Uterus (tissue), 4 donors: Measurements from ENCODE around the gene RAD52. TPM values are rescaled to one million over a fixed set of nuclear protein-coding genes. Genes with fewer than 3 reads are reported as not detected.

Experiments used
- DNase-seq, 2 donors: peaks; one replicate each; pipeline ENCODE4 v3.0.0-alpha.2; 2019 to 2020
- H3K27ac ChIP-seq, 2 donors: fragments of 200-600 bp; sonication (generic); 1 replicate in 1 of 2; 2 replicates in 1 of 2; pipeline ENCODE4 v1.5.1; 2016 to 2018
- H3K27me3 ChIP-seq, 2 donors: fragments of 200-600 bp; sonication (generic); one replicate each; pipeline ENCODE4 v1.5.1; 2018 to 2019; ENCODE audit warnings: control low read depth in 1 of 2
- H3K36me3 ChIP-seq, 2 donors: fragments of 200-600 bp; sonication (generic); one replicate each; pipeline ENCODE4 v1.5.1; 2019; ENCODE audit warnings: control low read depth in 1 of 2
- H3K4me1 ChIP-seq, 2 donors: fragments of 200-600 bp; sonication (generic); one replicate each; pipeline ENCODE4 v1.5.1; 2018 to 2019; ENCODE audit warnings: control low read depth in 1 of 2
- H3K4me3 ChIP-seq, 2 donors: fragments of 200-600 bp; sonication (generic); 1 replicate in 1 of 2; 2 replicates in 1 of 2; pipeline ENCODE4 v1.5.1; 2018 to 2019; ENCODE audit warnings: mild to moderate bottlenecking in 1 of 2
- H3K9me3 ChIP-seq, 2 donors: fragments of 200-600 bp; sonication (generic); one replicate each; pipeline ENCODE4 v1.5.1; 2019; ENCODE audit warnings: control low read depth in 1 of 2
- POLR2A ChIP-seq, 2 donors: fragments of 450-650 bp; IDR thresholded peaks; one replicate each; pipeline ENCODE4 v1.6.1; 2016; ENCODE audit warnings: antibody characterized with exemption in 2 of 2, mild to moderate bottlenecking in 1 of 2, moderate library complexity in 1 of 2
- intact Hi-C: fragments of 100-400 bp; cut with DNase I; formaldehyde crosslinking; loops from one replicate; pipeline ENCODE4 v1.15.1; 2023; ENCODE audit warnings: low total_unique reads
- total RNA-seq, 4 donors: library from RNA; depleted of rRNA in 3 of 4; stranded (reverse); fragments of >200 nt in 3 of 4; gene quantifications; one replicate each; pipeline versions ENCODE4 v1.1.0 to v1.2.4, GENCODE V29; 2014 to 2023
- TF ChIP-seq, protein P1 (sequence below), 4 experiments: fragments of 200-600 bp in 2 of 4; fragments of 450-650 bp in 2 of 4; sonication (generic) in 2 of 4; IDR thresholded peaks; one replicate each; pipeline ENCODE4 v1.5.1; 2016 to 2019; ENCODE audit warnings: antibody characterized with exemption in 4 of 4, mild to moderate bottlenecking in 2 of 4, moderate library complexity in 1 of 4
- donor health status: DM: yes; HTN: yes; CAD: no.

Gene RAD52
- total RNA-seq, 4 donors from 2014 or later = 2.4 to 47.4 (median 25.7) TPM

DNA sequence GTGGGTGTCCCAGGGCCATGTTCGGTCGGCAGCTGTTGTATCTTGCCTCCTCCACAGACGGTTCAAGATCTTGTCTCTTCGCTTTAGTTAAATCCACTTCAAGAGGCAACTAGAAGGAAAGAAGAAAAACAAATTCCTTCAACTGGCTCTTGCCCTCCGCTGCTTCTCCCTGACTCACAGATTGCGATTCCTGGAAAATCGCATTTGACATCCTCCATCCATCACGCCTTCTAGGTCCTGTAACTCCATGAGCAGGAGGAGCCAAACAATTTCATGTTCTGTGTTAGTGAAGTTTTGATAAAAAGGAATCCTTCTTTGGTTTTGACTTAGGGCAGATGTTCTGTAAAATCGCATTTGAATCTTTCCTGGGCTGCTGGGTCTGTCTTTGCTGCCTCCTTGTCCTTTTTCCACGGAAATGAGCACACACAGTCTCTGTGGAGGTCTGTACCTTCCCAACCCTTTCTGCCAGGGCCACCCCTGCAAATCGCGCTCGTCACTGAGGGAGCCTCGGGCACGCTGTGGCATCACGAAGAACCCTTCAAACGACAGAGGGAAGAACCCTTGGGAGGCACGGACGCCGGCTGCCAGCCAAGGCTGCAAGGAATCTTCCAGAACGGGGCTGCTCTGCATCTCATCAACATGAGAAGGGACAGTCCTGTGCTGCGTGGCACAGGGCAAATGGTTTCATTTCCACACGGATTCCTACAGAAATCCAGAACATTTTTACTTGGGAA is 32.6 kb downstream of the RAD52 start:
- TF ChIP-seq, protein P1, sequence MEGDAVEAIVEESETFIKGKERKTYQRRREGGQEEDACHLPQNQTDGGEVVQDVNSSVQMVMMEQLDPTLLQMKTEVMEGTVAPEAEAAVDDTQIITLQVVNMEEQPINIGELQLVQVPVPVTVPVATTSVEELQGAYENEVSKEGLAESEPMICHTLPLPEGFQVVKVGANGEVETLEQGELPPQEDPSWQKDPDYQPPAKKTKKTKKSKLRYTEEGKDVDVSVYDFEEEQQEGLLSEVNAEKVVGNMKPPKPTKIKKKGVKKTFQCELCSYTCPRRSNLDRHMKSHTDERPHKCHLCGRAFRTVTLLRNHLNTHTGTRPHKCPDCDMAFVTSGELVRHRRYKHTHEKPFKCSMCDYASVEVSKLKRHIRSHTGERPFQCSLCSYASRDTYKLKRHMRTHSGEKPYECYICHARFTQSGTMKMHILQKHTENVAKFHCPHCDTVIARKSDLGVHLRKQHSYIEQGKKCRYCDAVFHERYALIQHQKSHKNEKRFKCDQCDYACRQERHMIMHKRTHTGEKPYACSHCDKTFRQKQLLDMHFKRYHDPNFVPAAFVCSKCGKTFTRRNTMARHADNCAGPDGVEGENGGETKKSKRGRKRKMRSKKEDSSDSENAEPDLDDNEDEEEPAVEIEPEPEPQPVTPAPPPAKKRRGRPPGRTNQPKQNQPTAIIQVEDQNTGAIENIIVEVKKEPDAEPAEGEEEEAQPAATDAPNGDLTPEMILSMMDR (IDR thresholded peaks at IDR 0.05) = no peak
- no peak for TF ChIP-seq POLR2A (IDR thresholded peaks at IDR 0.05)
- Histone ChIP-seq H3K9me3 (no peaks in the 10 kb centered on the region), H3K27me3 (no peaks in the 10 kb centered on the region), H3K36me3 (no peaks in the 10 kb centered on the region), H3K27ac (no peak overlapping the region), H3K4me1 (no peaks in the 10 kb centered on the region), H3K4me3 (no peak overlapping the region)
- intact Hi-C loops = no loop called here
- no peak for DNase-seq

DNA sequence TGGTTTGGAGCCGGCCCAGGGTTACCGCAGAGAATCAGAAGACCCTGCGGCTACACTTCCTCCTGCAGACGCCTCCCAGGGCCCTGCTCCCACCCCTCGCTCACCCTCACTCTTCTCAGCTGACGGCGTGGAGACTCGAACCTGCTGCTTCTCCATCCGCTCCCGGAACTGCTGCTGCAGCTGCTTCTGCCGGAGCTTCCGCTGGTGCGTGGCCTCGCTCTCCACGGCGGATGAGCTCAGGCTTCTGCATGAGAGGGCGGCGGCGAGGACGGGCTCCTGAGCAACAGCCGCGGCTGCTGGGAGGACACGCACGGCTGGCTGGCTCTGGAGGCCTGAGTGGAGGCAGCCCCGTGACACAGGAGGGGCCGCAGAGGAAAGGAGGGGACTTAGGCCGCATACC is 33.3 kb downstream of the RAD52 start:
- Histone ChIP-seq H3K4me1 (no peaks in the 10 kb centered on the region), H3K36me3 (no peaks in the 10 kb centered on the region), H3K9me3 (no peaks in the 10 kb centered on the region), H3K4me3 (no peak overlapping the region), H3K27ac (no peak overlapping the region), H3K27me3 (no peaks in the 10 kb centered on the region)
- TF ChIP-seq, protein P1 (IDR thresholded peaks at IDR 0.05) = no peak
- no peak for TF ChIP-seq POLR2A (IDR thresholded peaks at IDR 0.05)
- DNase-seq = no peak
- intact Hi-C loops = no loop called here

DNA sequence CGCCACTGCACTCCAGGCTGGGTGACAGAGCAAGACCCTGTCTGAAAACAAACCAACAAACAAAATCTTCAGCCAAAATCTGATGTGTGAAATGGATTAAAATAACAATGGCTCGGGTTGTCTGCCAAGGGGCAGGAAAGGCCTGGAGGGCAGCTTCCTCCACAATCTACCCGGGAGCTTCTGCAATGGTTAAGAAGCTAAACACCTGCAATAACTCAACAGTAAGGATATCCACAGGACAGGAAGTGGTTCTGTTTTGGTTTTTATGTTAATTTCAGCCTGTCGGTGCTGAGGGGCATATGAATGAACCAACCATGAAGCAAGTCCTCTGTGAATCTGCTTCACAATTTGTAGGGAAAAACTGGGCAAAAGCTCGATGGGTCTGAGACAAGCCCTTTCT is 34.4 kb downstream of the RAD52 start:
- no peak for DNase-seq
- Histone ChIP-seq H3K9me3 (no peaks in the 10 kb centered on the region), H3K4me1 (no peaks in the 10 kb centered on the region), H3K27me3 (no peaks in the 10 kb centered on the region), H3K4me3 (no peak overlapping the region), H3K36me3 (no peaks in the 10 kb centered on the region), H3K27ac (no peak overlapping the region)
- TF ChIP-seq POLR2A (IDR thresholded peaks at IDR 0.05) = no peak
- TF ChIP-seq, protein P1 (IDR thresholded peaks at IDR 0.05) = no peak
- intact Hi-C loops = no loop called here

DNA sequence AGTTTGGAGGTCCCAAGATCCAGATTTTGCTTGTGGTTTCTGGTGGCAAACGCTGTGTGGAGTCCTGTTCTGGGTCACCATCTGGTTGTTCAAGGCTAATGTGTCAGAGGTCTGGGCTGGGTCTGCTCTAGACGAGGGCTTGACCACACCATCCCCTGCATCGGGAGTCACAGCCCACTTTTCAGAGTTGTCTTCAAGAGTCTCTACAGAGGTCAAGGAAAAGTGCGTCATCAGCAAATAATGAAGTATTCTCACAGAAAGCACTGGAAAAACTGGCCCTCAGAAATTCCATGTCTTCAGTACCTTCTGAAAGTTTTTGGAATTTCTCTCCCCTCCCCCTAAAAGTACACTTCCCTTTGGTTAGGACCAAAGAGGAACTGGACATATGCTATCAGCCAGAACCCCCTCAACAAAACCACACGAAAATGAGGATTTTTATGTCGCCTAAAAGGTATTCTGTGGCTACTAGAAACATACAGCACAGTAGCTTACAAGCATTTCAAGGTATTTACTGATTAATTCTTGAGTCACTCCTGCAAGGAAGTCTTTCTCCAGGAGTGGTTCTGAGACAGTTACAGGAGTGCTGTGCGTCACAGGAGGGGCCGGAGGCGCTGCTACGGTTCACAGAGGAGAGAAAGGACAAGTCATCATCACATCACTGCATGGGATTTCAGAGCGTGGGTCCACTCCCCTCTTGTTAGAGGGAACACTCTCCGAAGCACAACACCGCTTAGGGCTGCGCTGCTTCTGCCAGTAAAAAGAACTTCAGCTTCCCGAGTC is 35.4 kb downstream of the RAD52 start:
- TF ChIP-seq, protein P1 (IDR thresholded peaks at IDR 0.05) = no peak
- TF ChIP-seq POLR2A (IDR thresholded peaks at IDR 0.05) = no peak
- Histone ChIP-seq H3K27ac (no peak overlapping the region), H3K4me3 (no peak overlapping the region), H3K9me3 (no peaks in the 10 kb centered on the region), H3K36me3 (no peaks in the 10 kb centered on the region), H3K4me1 (no peaks in the 10 kb centered on the region), H3K27me3 (no peaks in the 10 kb centered on the region)
- intact Hi-C loops = no loop called here
- DNase-seq = no peak
